Measurements from ENCODE around the gene NRG3.

NRG3 gene

DNA sequence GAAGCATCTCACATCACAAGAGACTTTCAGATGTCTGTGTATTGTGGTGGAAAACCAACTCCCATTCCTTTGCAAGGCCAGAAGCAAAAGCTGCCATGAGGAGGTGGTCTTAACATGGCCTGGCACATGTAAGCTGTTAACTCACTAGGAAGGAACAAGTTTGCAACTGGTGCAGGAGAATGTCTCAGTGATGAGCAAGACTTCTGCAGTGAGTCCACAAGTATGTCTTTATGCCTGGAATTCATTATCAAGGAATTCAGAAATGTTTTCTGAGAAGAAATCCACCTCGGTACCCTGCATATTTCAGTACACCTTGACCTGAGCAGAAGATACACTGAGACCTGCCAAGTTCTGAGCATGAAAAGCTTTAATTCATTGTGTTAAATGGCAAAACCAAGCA, 1033.1 kb downstream of the NRG3 start:
- Histone ChIP-seq H3K9ac (ENCODE audit: low read depth, low read length) (no peak overlapping the region), H3K4me3 (ENCODE audit: low read length) (no peak overlapping the region), H3K4me1 (ENCODE audit: insufficient read depth, low read length) (no peaks in the 10 kb centered on the region), H3K9me3 (ENCODE audit: insufficient read depth, low read depth, low read length) (no peaks in the 10 kb centered on the region), H3K27me3 (ENCODE audit: insufficient read depth, low read length) (no peaks in the 10 kb centered on the region), H3K27ac (ENCODE audit: low read length) (no peak overlapping the region), H3K36me3 (ENCODE audit: insufficient read depth, low read depth, low read length) (no peaks in the 10 kb centered on the region)

- no peaks in the 10 kb centered on the region for H3K27me3 ChIP-seq (ENCODE audit: insufficient read depth, low read length)
- H3K9ac ChIP-seq (ENCODE audit: low read depth, low read length), result no peak overlapping the region
- no peaks in the 10 kb centered on the region for H3K36me3 ChIP-seq (ENCODE audit: insufficient read depth, low read depth, low read length)
- no peaks in the 10 kb centered on the region for H3K9me3 ChIP-seq (ENCODE audit: insufficient read depth, low read depth, low read length)
- H3K4me3 ChIP-seq (ENCODE audit: low read length), result no peak overlapping the region
- no peaks in the 10 kb centered on the region for H3K4me1 ChIP-seq (ENCODE audit: insufficient read depth, low read length)
- no peak overlapping the region for H3K27ac ChIP-seq (ENCODE audit: low read length)
These were observed 1033.8 kb downstream of the NRG3 start for GRCh38 chr10:82908751-82909150.

- no peaks in the 10 kb centered on the region for H3K4me1 ChIP-seq (ENCODE audit: insufficient read depth, low read length)
These were observed 1035.3 kb downstream of the NRG3 start for GRCh38 chr10:82910301-82910700.

GRCh38 chr10:82914655-82915136, 1039.7 kb downstream of the NRG3 start:
- H3K27me3 ChIP-seq (ENCODE audit: insufficient read depth, low read length), result no peaks in the 10 kb centered on the region
- H3K4me1 ChIP-seq (ENCODE audit: insufficient read depth, low read length), result no peaks in the 10 kb centered on the region
- H3K4me3 ChIP-seq (ENCODE audit: low read length), result no peak overlapping the region
- H3K9me3 ChIP-seq (ENCODE audit: insufficient read depth, low read depth, low read length), result no peaks in the 10 kb centered on the region
- H3K36me3 ChIP-seq (ENCODE audit: insufficient read depth, low read depth, low read length), result no peaks in the 10 kb centered on the region
- no peak overlapping the region for H3K27ac ChIP-seq (ENCODE audit: low read length)
- no peak overlapping the region for H3K9ac ChIP-seq (ENCODE audit: low read depth, low read length)

More at GRCh38 chr10:82910301-82910700, 1035.3 kb downstream of the NRG3 start:
- Histone ChIP-seq H3K27ac (ENCODE audit: low read length) (no peak overlapping the region), H3K9ac (ENCODE audit: low read depth, low read length) (no peak overlapping the region), H3K27me3 (ENCODE audit: insufficient read depth, low read length) (no peaks in the 10 kb centered on the region), H3K4me3 (ENCODE audit: low read length) (no peak overlapping the region), H3K36me3 (ENCODE audit: insufficient read depth, low read depth, low read length) (no peaks in the 10 kb centered on the region), H3K9me3 (ENCODE audit: insufficient read depth, low read depth, low read length) (no peaks in the 10 kb centered on the region)

GRCh38 chr10:82916941-82917340, 1041.9 kb downstream of the NRG3 start:
- Histone ChIP-seq H3K4me1 (ENCODE audit: insufficient read depth, low read length) (no peaks in the 10 kb centered on the region), H3K27ac (ENCODE audit: low read length) (no peak overlapping the region), H3K36me3 (ENCODE audit: insufficient read depth, low read depth, low read length) (no peaks in the 10 kb centered on the region), H3K9ac (ENCODE audit: low read depth, low read length) (no peak overlapping the region), H3K4me3 (ENCODE audit: low read length) (no peak overlapping the region), H3K27me3 (ENCODE audit: insufficient read depth, low read length) (no peaks in the 10 kb centered on the region), H3K9me3 (ENCODE audit: insufficient read depth, low read depth, low read length) (no peaks in the 10 kb centered on the region)

- Histone ChIP-seq H3K9me3 (ENCODE audit: insufficient read depth, low read depth, low read length) (no peaks in the 10 kb centered on the region), H3K9ac (ENCODE audit: low read depth, low read length) (no peak overlapping the region), H3K4me1 (ENCODE audit: insufficient read depth, low read length) (no peaks in the 10 kb centered on the region), H3K27ac (ENCODE audit: low read length) (no peak overlapping the region), H3K36me3 (ENCODE audit: insufficient read depth, low read depth, low read length) (no peaks in the 10 kb centered on the region), H3K27me3 (ENCODE audit: insufficient read depth, low read length) (no peaks in the 10 kb centered on the region), H3K4me3 (ENCODE audit: low read length) (no peak overlapping the region)
These were observed 1043.0 kb downstream of the NRG3 start for GRCh38 chr10:82918022-82918421.

DNA sequence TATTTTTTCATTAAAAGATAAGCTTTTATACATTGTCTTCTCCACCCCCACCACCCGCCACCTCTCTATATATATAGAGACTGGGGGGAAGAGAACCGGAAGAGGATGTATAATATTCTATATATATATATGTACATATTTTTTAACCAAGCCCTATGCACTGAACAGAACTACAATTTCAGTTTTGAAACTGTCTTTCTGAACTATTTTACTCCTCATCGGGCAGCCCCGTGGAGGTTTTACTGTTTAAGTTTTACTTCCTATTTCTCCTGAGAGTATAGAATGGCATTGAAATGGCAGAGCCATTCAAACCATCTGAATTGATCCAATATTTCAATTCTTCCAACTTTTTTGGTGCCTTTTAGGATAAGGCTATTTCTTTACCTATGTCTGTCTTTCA, 1047.1 kb downstream of the NRG3 start:
- no peak overlapping the region for H3K4me3 ChIP-seq (ENCODE audit: low read length)
- no peaks in the 10 kb centered on the region for H3K9me3 ChIP-seq (ENCODE audit: insufficient read depth, low read depth, low read length)
- H3K4me1 ChIP-seq (ENCODE audit: insufficient read depth, low read length), result no peaks in the 10 kb centered on the region
- H3K27ac ChIP-seq (ENCODE audit: low read length), result no peak overlapping the region
- no peak overlapping the region for H3K9ac ChIP-seq (ENCODE audit: low read depth, low read length)
- no peaks in the 10 kb centered on the region for H3K27me3 ChIP-seq (ENCODE audit: insufficient read depth, low read length)
- no peaks in the 10 kb centered on the region for H3K36me3 ChIP-seq (ENCODE audit: insufficient read depth, low read depth, low read length)

DNA sequence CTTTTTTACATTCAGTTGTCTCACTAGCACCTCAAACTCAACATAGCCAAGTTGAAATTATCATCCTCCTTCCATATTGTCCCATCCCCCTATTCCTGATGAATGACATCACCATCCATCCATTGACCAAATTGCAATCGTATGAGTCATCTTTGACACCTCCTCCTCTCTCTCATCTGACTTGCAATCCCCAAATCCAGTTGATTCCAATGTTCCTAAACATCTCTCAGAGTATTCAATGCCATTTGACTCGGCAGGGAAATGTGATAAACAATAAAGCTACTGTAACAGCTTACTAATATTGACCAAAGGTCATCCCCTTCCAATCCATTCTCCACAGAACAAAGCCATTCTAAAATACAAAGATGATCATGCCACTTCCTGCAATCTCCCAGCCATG, 1047.8 kb downstream of the NRG3 start:
- H3K9ac ChIP-seq (ENCODE audit: low read depth, low read length), result no peak overlapping the region
- H3K9me3 ChIP-seq (ENCODE audit: insufficient read depth, low read depth, low read length), result no peaks in the 10 kb centered on the region
- no peaks in the 10 kb centered on the region for H3K27me3 ChIP-seq (ENCODE audit: insufficient read depth, low read length)

DNA sequence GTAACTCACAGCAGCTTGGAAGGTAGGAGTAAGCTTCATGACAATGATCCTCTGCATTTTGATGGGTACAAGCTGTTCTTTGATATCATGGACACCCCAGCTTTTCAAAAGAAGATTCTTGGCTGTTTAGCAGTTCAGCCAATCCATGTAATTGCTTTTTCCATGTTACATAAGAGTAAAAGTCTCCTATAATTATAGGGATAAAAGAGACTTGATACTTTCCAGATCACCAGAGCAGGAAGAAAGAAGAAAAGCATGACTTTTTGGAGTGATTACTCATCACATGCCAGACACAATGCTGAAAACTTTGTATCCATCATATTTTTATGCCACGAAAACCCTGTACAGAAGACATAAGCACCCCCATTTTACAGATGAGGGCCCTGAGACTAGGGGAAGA, 1049.7 kb downstream of the NRG3 start:
- Histone ChIP-seq H3K27ac (ENCODE audit: low read length) (no peak overlapping the region), H3K9ac (ENCODE audit: low read depth, low read length) (no peak overlapping the region), H3K4me1 (ENCODE audit: insufficient read depth, low read length) (no peaks in the 10 kb centered on the region), H3K9me3 (ENCODE audit: insufficient read depth, low read depth, low read length) (no peaks in the 10 kb centered on the region), H3K36me3 (ENCODE audit: insufficient read depth, low read depth, low read length) (no peaks in the 10 kb centered on the region), H3K27me3 (ENCODE audit: insufficient read depth, low read length) (no peaks in the 10 kb centered on the region), H3K4me3 (ENCODE audit: low read length) (no peak overlapping the region)

More for the DNA sequence above, 1047.8 kb downstream of the NRG3 start:
- Histone ChIP-seq H3K4me1 (ENCODE audit: insufficient read depth, low read length) (no peaks in the 10 kb centered on the region), H3K4me3 (ENCODE audit: low read length) (no peak overlapping the region), H3K36me3 (ENCODE audit: insufficient read depth, low read depth, low read length) (no peaks in the 10 kb centered on the region), H3K27ac (ENCODE audit: low read length) (no peak overlapping the region)

DNA sequence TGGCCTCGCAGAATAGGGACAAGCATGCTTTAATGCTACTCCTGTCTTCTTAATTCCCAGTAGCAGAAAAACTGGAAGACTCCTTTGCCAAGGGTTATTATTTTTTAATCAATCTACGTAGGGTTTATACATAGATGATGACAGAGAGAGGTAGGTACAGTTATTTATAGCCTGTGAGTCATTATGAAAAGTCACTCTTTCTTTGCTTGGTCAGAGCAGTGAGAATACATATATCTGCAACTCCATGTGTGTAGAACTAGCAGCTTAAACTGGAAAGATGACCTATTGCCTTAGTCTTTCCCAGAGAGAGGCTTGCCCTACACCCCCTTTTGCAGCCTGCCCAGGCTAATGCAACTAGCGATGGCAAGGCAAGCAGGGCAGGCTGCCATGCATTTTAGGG, 1050.6 kb downstream of the NRG3 start:
- Histone ChIP-seq H3K4me1 (ENCODE audit: insufficient read depth, low read length) (no peaks in the 10 kb centered on the region), H3K36me3 (ENCODE audit: insufficient read depth, low read depth, low read length) (no peaks in the 10 kb centered on the region), H3K4me3 (ENCODE audit: low read length) (no peak overlapping the region), H3K27ac (ENCODE audit: low read length) (no peak overlapping the region), H3K9ac (ENCODE audit: low read depth, low read length) (no peak overlapping the region), H3K9me3 (ENCODE audit: insufficient read depth, low read depth, low read length) (no peaks in the 10 kb centered on the region), H3K27me3 (ENCODE audit: insufficient read depth, low read length) (no peaks in the 10 kb centered on the region)

DNA sequence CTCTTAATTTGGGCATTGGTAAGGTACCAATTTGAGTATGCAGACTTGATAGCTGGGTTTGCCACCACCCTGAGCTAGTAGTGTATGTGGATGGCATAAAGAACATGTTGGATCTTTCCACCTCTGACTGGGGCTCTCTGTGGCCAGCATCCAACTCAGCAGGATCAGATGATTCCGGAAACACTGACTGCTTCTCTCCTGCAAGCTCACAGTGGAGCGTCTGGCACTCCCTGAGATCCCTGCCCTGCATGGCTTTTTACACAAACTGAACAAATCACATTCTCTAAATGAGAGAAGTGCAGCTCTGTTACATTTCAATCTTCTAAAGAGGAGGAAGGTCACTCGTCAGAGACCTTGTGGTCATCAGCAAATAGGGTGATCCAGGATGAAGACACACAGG, 1057.5 kb downstream of the NRG3 start:
- Histone ChIP-seq H3K27ac (ENCODE audit: low read length) (no peak overlapping the region), H3K4me1 (ENCODE audit: insufficient read depth, low read length) (no peaks in the 10 kb centered on the region), H3K9ac (ENCODE audit: low read depth, low read length) (no peak overlapping the region), H3K4me3 (ENCODE audit: low read length) (no peak overlapping the region), H3K9me3 (ENCODE audit: insufficient read depth, low read depth, low read length) (no peaks in the 10 kb centered on the region), H3K36me3 (ENCODE audit: insufficient read depth, low read depth, low read length) (no peaks in the 10 kb centered on the region), H3K27me3 (ENCODE audit: insufficient read depth, low read length) (no peaks in the 10 kb centered on the region)

- no peaks in the 10 kb centered on the region for H3K27me3 ChIP-seq (ENCODE audit: insufficient read depth, low read length)
- H3K36me3 ChIP-seq (ENCODE audit: insufficient read depth, low read depth, low read length), result no peaks in the 10 kb centered on the region
- no peaks in the 10 kb centered on the region for H3K9me3 ChIP-seq (ENCODE audit: insufficient read depth, low read depth, low read length)
- H3K27ac ChIP-seq (ENCODE audit: low read length), result no peak overlapping the region
- H3K4me3 ChIP-seq (ENCODE audit: low read length), result no peak overlapping the region
- no peak overlapping the region for H3K9ac ChIP-seq (ENCODE audit: low read depth, low read length)
- no peaks in the 10 kb centered on the region for H3K4me1 ChIP-seq (ENCODE audit: insufficient read depth, low read length)
These were observed 1059.4 kb downstream of the NRG3 start for GRCh38 chr10:82934429-82934828.

- Histone ChIP-seq H3K4me1 (ENCODE audit: insufficient read depth, low read length) (no peaks in the 10 kb centered on the region), H3K36me3 (ENCODE audit: insufficient read depth, low read depth, low read length) (no peaks in the 10 kb centered on the region), H3K27ac (ENCODE audit: low read length) (no peak overlapping the region), H3K9me3 (ENCODE audit: insufficient read depth, low read depth, low read length) (no peaks in the 10 kb centered on the region), H3K4me3 (ENCODE audit: low read length) (no peak overlapping the region), H3K27me3 (ENCODE audit: insufficient read depth, low read length) (no peaks in the 10 kb centered on the region), H3K9ac (ENCODE audit: low read depth, low read length) (no peak overlapping the region)
These were observed 1060.0 kb downstream of the NRG3 start for GRCh38 chr10:82934947-82935346.

All from iPS-20b (cell line).